CD8-positive, alpha-beta memory T cell (primary cell): Measurements from ENCODE around the gene RTP4. TPM values are rescaled to one million over a fixed set of nuclear protein-coding genes. Genes with fewer than 3 reads are reported as not detected.

Experiments used
- CTCF ChIA-PET: fragments of 350-600 bp; sonication (Branson Sonifier 250); formaldehyde crosslinking; loops from one replicate; lab custom pipeline; 2021; ENCODE audit warnings: antibody characterized with exemption; lab: Charles Lee
- POLR2A ChIA-PET: fragments of 350-600 bp; sonication (Branson Sonifier 250); formaldehyde crosslinking; loops from one replicate; lab custom pipeline; 2021; ENCODE audit warnings: antibody characterized with exemption; lab: Charles Lee
- DNase-seq, 5 donors: peaks; one replicate each; pipeline versions ENCODE4 v3.0.0 to v3.0.0-alpha.2; 2020 to 2022; ENCODE audit warnings: mixed read lengths in 1 of 5
- H3K27ac ChIP-seq: one replicate; pipeline ENCODE4 v1.7.0; 2013; ENCODE audit warnings: low read depth, mild to moderate bottlenecking, low read length, moderate library complexity
- H3K27me3 ChIP-seq: 2 replicates; pipeline ENCODE4 v1.7.0; 2013; ENCODE audit warnings: low read length, mild to moderate bottlenecking; ENCODE audit not compliant: insufficient read depth, poor library complexity, severe bottlenecking
- H3K36me3 ChIP-seq: 2 replicates; pipeline ENCODE4 v1.7.0; 2013; ENCODE audit warnings: mild to moderate bottlenecking, low read length, moderate library complexity; ENCODE audit not compliant: insufficient read depth
- H3K4me1 ChIP-seq: 2 replicates; pipeline ENCODE4 v1.7.0; 2013; ENCODE audit warnings: mild to moderate bottlenecking, low read length, moderate library complexity; ENCODE audit not compliant: insufficient read depth
- H3K4me3 ChIP-seq: 2 replicates; pipeline ENCODE4 v1.7.0; 2013; ENCODE audit warnings: mild to moderate bottlenecking, low read length
- H3K9me3 ChIP-seq: 2 replicates; pipeline ENCODE4 v1.7.0; 2013; ENCODE audit warnings: mild to moderate bottlenecking, low read length
- H3K27ac Mint-ChIP-seq, 8 donors: one replicate each; pipeline ENCODE4 v1.8.0; 2020 to 2021; ENCODE audit warnings: mixed read lengths in 8 of 8, mild to moderate bottlenecking in 6 of 8, inconsistent platforms in 3 of 8, moderate library complexity in 3 of 8
- H3K27me3 Mint-ChIP-seq, 2 donors: one replicate each; pipeline ENCODE4 v1.8.0; 2020 to 2021; ENCODE audit warnings: mixed read lengths in 2 of 2, mild to moderate bottlenecking in 1 of 2, moderate library complexity in 1 of 2
- H3K36me3 Mint-ChIP-seq, 3 donors: one replicate each; pipeline ENCODE4 v1.8.0; 2020 to 2021; ENCODE audit warnings: mixed read lengths in 3 of 3, inconsistent platforms in 1 of 3, mild to moderate bottlenecking in 1 of 3
- H3K4me1 Mint-ChIP-seq, 3 donors: one replicate each; pipeline ENCODE4 v1.8.0; 2020 to 2021; ENCODE audit warnings: mixed read lengths in 3 of 3, inconsistent platforms in 1 of 3, mild to moderate bottlenecking in 1 of 3
- H3K4me3 Mint-ChIP-seq, 7 donors: one replicate each; pipeline ENCODE4 v1.8.0; 2020 to 2021; ENCODE audit warnings: mixed read lengths in 7 of 7, mild to moderate bottlenecking in 6 of 7, moderate library complexity in 4 of 7, inconsistent platforms in 2 of 7
- H3K9me3 Mint-ChIP-seq, 5 donors: one replicate each; pipeline ENCODE4 v1.8.0; 2020 to 2022; ENCODE audit warnings: mixed read lengths in 5 of 5, mild to moderate bottlenecking in 3 of 5, moderate library complexity in 2 of 5, inconsistent platforms in 1 of 5
- polyA plus RNA-seq: library from polyadenylated mRNA; unstranded; fragments of 300-500 nt; fragmentation: Illumina TruSeq; gene quantifications from one replicate; pipeline ENCODE4 v1.2.3, GENCODE V29; 2021
- total RNA-seq, 2 experiments: library from RNA; stranded (reverse); gene quantifications; one replicate each; pipeline ENCODE4 v1.2.3, GENCODE V29; 2021

Gene RTP4
- total and polyA plus RNA-seq, 3 experiments from 2014 or later: 2.4 to 12.9 (median 3.1) TPM

DNA sequence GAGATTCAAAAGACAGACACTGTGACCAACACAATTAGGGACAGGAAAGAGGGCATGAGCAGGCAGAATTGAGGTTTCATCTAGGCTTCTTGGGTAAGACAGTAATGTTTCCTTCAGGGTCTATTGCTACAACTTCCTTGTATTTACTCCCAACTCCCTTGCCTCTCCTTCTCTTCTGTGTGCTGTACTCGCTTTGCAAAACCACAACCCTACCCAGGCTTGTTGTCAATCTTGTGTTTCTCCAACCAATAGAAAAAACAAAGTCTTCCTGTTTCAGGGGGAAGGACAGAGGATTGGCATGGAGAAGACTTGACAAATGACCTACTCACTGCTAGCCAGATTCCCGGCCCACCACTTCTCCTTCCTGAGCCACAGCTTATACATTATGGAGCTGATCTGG lies 40.3 kb upstream of the RTP4 start:
- Histone ChIP-seq H3K27me3 (no peaks in the 10 kb centered on the region), H3K27ac (no peak overlapping the region), H3K4me1 (no peaks in the 10 kb centered on the region), H3K9me3 (no peaks in the 10 kb centered on the region), H3K4me3 (no peak overlapping the region), H3K36me3 (no peaks in the 10 kb centered on the region)
- POLR2A ChIA-PET: interaction anchor here (0.6 kb wide), 1 partner anchor 1485 kb away, joined by 6 read pairs; no protein-coding TSS in a partner anchor
- Mint-ChIP-seq H3K4me1 (no peaks in the 10 kb centered on the region), H3K4me3 (no peak overlapping the region), H3K36me3 (no peaks in the 10 kb centered on the region), H3K27ac (no peak overlapping the region), H3K27me3 (peaks cover 4 to 10% of the 10 kb centered on the region in 2 donors), H3K9me3 (no peaks in the 10 kb centered on the region)
- CTCF ChIA-PET: interaction anchor here (1.3 to 1.5 kb wide), 2 partner anchors 9 to 386 kb away, joined by 3 to 8 read pairs; no protein-coding TSS in a partner anchor
- DNase-seq: no peak

- Histone ChIP-seq H3K9me3 (no peaks in the 10 kb centered on the region), H3K4me3 (no peak overlapping the region), H3K36me3 (no peaks in the 10 kb centered on the region), H3K4me1 (no peaks in the 10 kb centered on the region), H3K27ac (no peak overlapping the region), H3K27me3 (no peaks in the 10 kb centered on the region)
- no peaks in the 10 kb centered on the region for H3K4me1 Mint-ChIP-seq
- peaks cover 2 to 6% of the 10 kb centered on the region in 2 donors for H3K27me3 Mint-ChIP-seq
- H3K36me3 Mint-ChIP-seq: no peaks in the 10 kb centered on the region
- ChIA-PET POLR2A (no interaction called here), CTCF (interaction anchor here (1.5 kb wide), 1 partner anchor 10 kb away, joined by 4 read pairs; no protein-coding TSS in a partner anchor)
- no peaks in the 10 kb centered on the region for H3K9me3 Mint-ChIP-seq
- DNase-seq: no peak
- H3K27ac Mint-ChIP-seq: no peak overlapping the region
- no peak overlapping the region for H3K4me3 Mint-ChIP-seq
Observed at GRCh38 chr3:187328691-187329090, 39.5 kb upstream of the RTP4 start.

DNA sequence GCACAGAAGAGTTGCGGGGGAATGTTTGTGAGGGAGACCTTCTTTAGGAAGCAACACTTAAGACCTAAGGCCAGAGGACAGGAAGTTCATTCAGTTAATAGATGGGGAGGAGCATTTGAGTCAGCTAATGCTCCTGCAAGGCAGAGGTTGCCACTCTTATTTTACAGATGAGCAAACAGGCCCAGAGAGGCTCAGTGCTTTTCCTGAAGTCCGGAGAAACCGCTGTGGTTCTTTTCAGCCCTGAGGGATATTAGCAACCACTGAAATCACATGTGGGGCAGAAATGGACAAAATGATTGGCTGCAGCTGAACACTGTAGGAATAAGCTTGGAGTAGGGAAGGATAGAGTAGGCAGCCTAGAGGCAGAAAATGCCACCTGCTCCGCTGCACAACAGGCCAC lies 33.3 kb upstream of the RTP4 start:
- Mint-ChIP-seq H3K27ac (peak overlapping the region in 1 of 8 donors; percentile 21), H3K27me3 (peaks cover 14 to 21% of the 10 kb centered on the region in 2 donors), H3K9me3 (no peaks in the 10 kb centered on the region), H3K36me3 (no peaks in the 10 kb centered on the region), H3K4me1 (no peaks in the 10 kb centered on the region), H3K4me3 (no peak overlapping the region)
- POLR2A ChIA-PET: no interaction called here
- Histone ChIP-seq H3K27ac (no peak overlapping the region), H3K9me3 (no peaks in the 10 kb centered on the region), H3K36me3 (no peaks in the 10 kb centered on the region), H3K27me3 (no peaks in the 10 kb centered on the region), H3K4me1 (no peaks in the 10 kb centered on the region), H3K4me3 (no peak overlapping the region)
- no peak for DNase-seq
- CTCF ChIA-PET: interaction anchor here (4.3 kb wide), 1 partner anchor 16 kb away, joined by 13 read pairs; no protein-coding TSS in a partner anchor

DNA sequence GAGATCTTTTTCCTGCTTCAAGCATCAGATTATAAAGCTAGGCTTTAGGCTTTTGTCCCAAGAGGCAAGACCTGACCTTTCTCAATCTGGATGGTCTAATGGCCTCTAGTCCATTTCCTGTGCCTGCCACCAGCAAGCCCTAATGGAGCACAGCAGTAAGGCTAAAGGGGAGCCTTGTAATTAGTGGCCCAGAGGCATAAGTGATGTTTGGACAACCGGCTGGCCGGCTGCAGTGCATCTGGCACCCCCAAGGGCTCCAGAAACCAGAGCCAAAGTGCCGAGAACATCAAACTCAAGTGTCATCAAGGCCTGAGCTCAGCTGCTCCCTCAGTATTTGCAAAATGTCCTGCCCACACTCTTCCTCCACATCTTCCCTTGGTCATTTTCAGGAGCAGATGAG lies 31.9 kb upstream of the RTP4 start:
- Histone ChIP-seq H3K4me3 (no peak overlapping the region), H3K27me3 (no peaks in the 10 kb centered on the region), H3K9me3 (no peaks in the 10 kb centered on the region), H3K4me1 (no peaks in the 10 kb centered on the region), H3K27ac (no peak overlapping the region), H3K36me3 (no peaks in the 10 kb centered on the region)
- DNase-seq: no peak
- no peaks in the 10 kb centered on the region for H3K4me1 Mint-ChIP-seq
- no peak overlapping the region for H3K4me3 Mint-ChIP-seq
- no peak overlapping the region for H3K27ac Mint-ChIP-seq
- ChIA-PET CTCF (interaction anchor here (4.3 kb wide), 1 partner anchor 18 kb away, joined by 13 read pairs; no protein-coding TSS in a partner anchor), POLR2A (no interaction called here)
- no peaks in the 10 kb centered on the region for H3K36me3 Mint-ChIP-seq
- H3K27me3 Mint-ChIP-seq: peaks cover 14 to 31% of the 10 kb centered on the region in 2 donors
- no peaks in the 10 kb centered on the region for H3K9me3 Mint-ChIP-seq

- Mint-ChIP-seq H3K4me3 (no peak overlapping the region), H3K36me3 (no peaks in the 10 kb centered on the region), H3K9me3 (no peaks in the 10 kb centered on the region), H3K27me3 (peaks cover 16 to 43% of the 10 kb centered on the region in 2 donors), H3K4me1 (no peaks in the 10 kb centered on the region), H3K27ac (no peak overlapping the region)
- DNase-seq: no peak
- no peaks in the 10 kb centered on the region for H3K36me3 ChIP-seq
- H3K9me3 ChIP-seq: no peaks in the 10 kb centered on the region
- CTCF ChIA-PET: no interaction called here
- no peaks in the 10 kb centered on the region for H3K4me1 ChIP-seq
- H3K27me3 ChIP-seq: no peaks in the 10 kb centered on the region
- no peak overlapping the region for H3K4me3 ChIP-seq
- POLR2A ChIA-PET: no interaction called here
- H3K27ac ChIP-seq: no peak overlapping the region
Observed at GRCh38 chr3:187340578-187340977, 27.6 kb upstream of the RTP4 start.

DNA sequence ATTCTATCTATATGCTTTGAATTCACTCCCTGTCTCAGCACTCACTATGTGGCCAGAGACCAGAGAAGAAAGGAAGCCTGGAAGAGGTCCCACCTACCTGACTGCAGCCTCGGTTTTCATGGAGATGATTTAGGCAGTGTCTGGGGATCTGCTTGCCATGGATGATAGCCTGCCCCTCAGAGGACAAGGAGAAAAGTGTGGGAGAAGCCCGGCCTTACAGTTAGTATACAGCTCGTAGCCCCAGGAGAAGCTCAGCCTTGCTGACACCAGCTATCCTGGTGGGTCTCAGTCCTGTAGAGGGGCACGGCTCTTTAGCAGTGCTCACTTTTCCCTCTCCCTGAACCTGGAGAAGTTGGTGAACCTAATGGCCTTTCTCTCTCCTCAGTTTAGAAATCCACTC lies 25.9 kb upstream of the RTP4 start:
- no peaks in the 10 kb centered on the region for H3K36me3 ChIP-seq
- H3K27me3 Mint-ChIP-seq: peaks cover 16 to 43% of the 10 kb centered on the region in 2 donors
- H3K9me3 Mint-ChIP-seq: no peaks in the 10 kb centered on the region
- DNase-seq: no peak
- no peak overlapping the region for H3K27ac Mint-ChIP-seq
- no peaks in the 10 kb centered on the region for H3K4me1 ChIP-seq
- POLR2A ChIA-PET: no interaction called here
- no peaks in the 10 kb centered on the region for H3K27me3 ChIP-seq
- H3K27ac ChIP-seq: no peak overlapping the region
- no peaks in the 10 kb centered on the region for H3K9me3 ChIP-seq
- H3K4me1 Mint-ChIP-seq: no peaks in the 10 kb centered on the region
- H3K4me3 ChIP-seq: no peak overlapping the region
- CTCF ChIA-PET: no interaction called here
- H3K36me3 Mint-ChIP-seq: no peaks in the 10 kb centered on the region
- H3K4me3 Mint-ChIP-seq: no peak overlapping the region

DNA sequence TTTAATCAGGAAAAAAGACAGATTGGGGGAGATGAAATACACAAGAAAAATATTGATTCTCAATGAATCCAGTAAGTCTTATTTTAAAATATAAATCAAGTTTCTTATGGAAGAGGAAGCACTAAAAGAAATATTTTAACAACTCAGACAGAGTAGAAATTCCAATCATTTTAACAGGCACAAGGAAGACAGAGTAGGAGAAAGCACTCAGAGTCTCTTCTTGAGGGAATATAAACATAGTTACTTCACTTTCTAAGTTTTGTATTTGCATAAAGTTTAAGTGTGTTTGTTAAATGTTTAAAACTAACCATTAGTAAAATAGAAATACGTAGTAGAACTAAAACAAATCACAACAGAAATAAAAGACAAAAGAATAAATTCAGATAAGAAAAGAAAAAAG lies 24.5 kb upstream of the RTP4 start:
- H3K27me3 Mint-ChIP-seq: peaks cover 11 to 29% of the 10 kb centered on the region in 2 donors
- no peak for DNase-seq
- no peak overlapping the region for H3K4me3 Mint-ChIP-seq
- H3K36me3 ChIP-seq: no peaks in the 10 kb centered on the region
- no peaks in the 10 kb centered on the region for H3K36me3 Mint-ChIP-seq
- POLR2A ChIA-PET: interaction anchor here (0.7 kb wide), 1 partner anchor 277 kb away, joined by 6 read pairs; no protein-coding TSS in a partner anchor
- no peak overlapping the region for H3K27ac ChIP-seq
- CTCF ChIA-PET: no interaction called here
- H3K27ac Mint-ChIP-seq: no peak overlapping the region
- no peak overlapping the region for H3K4me3 ChIP-seq
- H3K27me3 ChIP-seq: no peaks in the 10 kb centered on the region
- no peaks in the 10 kb centered on the region for H3K4me1 Mint-ChIP-seq
- no peaks in the 10 kb centered on the region for H3K4me1 ChIP-seq
- no peaks in the 10 kb centered on the region for H3K9me3 Mint-ChIP-seq
- H3K9me3 ChIP-seq: no peaks in the 10 kb centered on the region

DNA sequence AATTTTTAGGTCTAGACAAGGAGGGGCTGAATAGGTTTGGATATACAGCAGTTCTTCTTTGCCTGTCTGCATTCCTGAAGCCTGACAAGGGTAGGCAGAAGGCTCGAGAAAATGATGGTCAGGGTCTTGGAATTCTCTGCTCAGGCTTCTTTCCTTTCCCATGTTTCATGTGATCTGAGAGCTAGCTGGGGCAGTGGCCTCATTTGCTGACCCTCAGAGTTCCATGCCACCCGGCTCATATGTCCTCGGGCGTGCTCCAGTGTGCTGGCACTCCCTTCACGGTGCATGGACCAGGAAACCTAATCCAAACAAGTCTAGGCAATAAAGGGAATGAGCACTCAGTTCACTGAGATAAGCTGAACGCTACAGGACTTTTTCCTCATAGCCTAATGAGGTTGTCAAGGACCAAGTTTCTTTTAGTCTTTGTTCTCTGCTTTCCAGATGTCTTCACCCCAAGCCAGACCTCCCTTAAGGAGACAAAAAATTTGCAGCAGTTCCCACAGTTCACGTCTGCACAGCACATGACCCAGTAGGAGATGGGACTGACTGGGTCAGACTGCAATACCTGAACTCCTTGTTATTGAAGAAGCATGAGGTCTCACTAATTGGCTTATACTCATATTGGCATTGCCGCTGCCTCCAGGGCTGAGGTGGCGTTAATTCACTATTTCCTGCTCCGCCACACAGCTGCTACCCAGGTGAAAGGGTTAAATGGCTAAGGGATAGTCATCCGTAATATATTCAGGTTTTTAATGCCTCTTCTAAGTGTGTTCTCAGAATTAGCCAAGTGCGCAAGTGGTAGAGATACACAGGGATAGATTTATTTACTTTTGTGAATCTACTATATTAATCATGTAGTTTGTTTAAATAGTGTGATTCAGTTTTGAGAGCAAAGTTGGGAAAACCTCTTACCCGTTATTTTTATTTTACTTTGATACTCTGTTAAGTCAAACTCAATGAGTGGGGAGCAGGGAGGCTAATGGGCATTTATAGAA lies 15.3 kb upstream of the RTP4 start:
- H3K4me3 ChIP-seq: no peak overlapping the region
- H3K9me3 Mint-ChIP-seq: no peaks in the 10 kb centered on the region
- H3K27me3 Mint-ChIP-seq: peaks cover 0 to 1% of the 10 kb centered on the region in 2 donors
- ChIA-PET POLR2A (no interaction called here), CTCF (no interaction called here)
- H3K27me3 ChIP-seq: peaks cover 4% of the 10 kb centered on the region
- no peaks in the 10 kb centered on the region for H3K4me1 ChIP-seq
- no peak overlapping the region for H3K27ac ChIP-seq
- no peaks in the 10 kb centered on the region for H3K36me3 ChIP-seq
- no peak overlapping the region for H3K4me3 Mint-ChIP-seq
- H3K36me3 Mint-ChIP-seq: no peaks in the 10 kb centered on the region
- no peaks in the 10 kb centered on the region for H3K4me1 Mint-ChIP-seq
- no peaks in the 10 kb centered on the region for H3K9me3 ChIP-seq
- DNase-seq: no peak
- H3K27ac Mint-ChIP-seq: no peak overlapping the region
